Measurements from ENCODE around the gene SRP9.
A peak's percentile ranks its signal among the peaks of the same experiment; 100 is the strongest.
"Not testable (repeated sequence)": the region's sequence is repeated elsewhere in the genome, so short reads cannot be mapped to it uniquely, and the experiment has no call there.

SRP9 gene

GRCh38 chr1:225809842-225810578, 32.4 kb downstream of the SRP9 start, which contains the start of gene EPHX1:
Gene EPHX1, plus strand, starts transcription at chr1:225810124. Its CDS starts 18,606 bp downstream, at chr1:225828730.
- DNase-seq, result peak; percentile 91
- Histone ChIP-seq H3K9ac (ENCODE audit: low read length) (peak within 1 kb of the TSS; percentile 90), H4K8ac (ENCODE audit: low read length) (no peak within 1 kb of the TSS), H3K9me3 (ENCODE audit: control insufficient read depth, low read length) (no peaks in the 10 kb centered on the region), H3K79me1 (replicated peaks; ENCODE audit: low read length, poor library complexity, severe bottlenecking) (peaks cover 16% of the 10 kb centered on the region), H3K27me3 (ENCODE audit: control insufficient read depth in 1 of 2, insufficient read depth in 1 of 2, low read length in 2 of 2) (no peaks in the 10 kb centered on the region), H2BK12ac (ENCODE audit: low read length in 2 of 2) (peak within 1 kb of the TSS in 1 of 2 experiments; percentile 79), H3K23ac (ENCODE audit: low read length in 2 of 2) (peak within 1 kb of the TSS in 1 of 2 experiments; percentile 86), H2BK5ac (ENCODE audit: low read depth, low read length, poor library complexity, severe bottlenecking) (no peak within 1 kb of the TSS), H2BK120ac (ENCODE audit: low read depth, low read length) (no peak within 1 kb of the TSS), H3K4me1 (ENCODE audit: control insufficient read depth, insufficient read depth, low read depth, low read length) (peaks cover 19% of the 10 kb centered on the region), H2AK5ac (ENCODE audit: low read length, severe bottlenecking) (no peak within 1 kb of the TSS), H3K36me3 (ENCODE audit: control insufficient read depth in 1 of 2, insufficient read depth in 2 of 2, low read depth in 1 of 2, low read length in 2 of 2) (peaks cover 4 to 5% of the 10 kb centered on the region in 2 experiments), H2BK15ac (ENCODE audit: low read depth, poor library complexity, severe bottlenecking) (peak within 1 kb of the TSS; percentile 80), H3K14ac (ENCODE audit: low read length in 2 of 2) (peak within 1 kb of the TSS in 1 of 2 experiments; percentile 96), H3K4ac (ENCODE audit: low read depth in 1 of 2, low read length in 2 of 2) (peak within 1 kb of the TSS in 1 of 2 experiments; percentile 24), H3K4me2 (ENCODE audit: low read length, poor library complexity, severe bottlenecking) (peak within 1 kb of the TSS; percentile 77), H2AFZ (ENCODE audit: low read depth, low read length) (peak within 1 kb of the TSS; percentile 73), H3K18ac (ENCODE audit: low read depth in 1 of 2, low read length in 2 of 2) (peak within 1 kb of the TSS; percentile 69 to 92), H3K4me3 (ENCODE audit: insufficient read depth in 1 of 2, low read depth in 1 of 2, low read length in 2 of 2) (peak within 1 kb of the TSS; percentile 81 to 90), H4K91ac (ENCODE audit: low read length) (no peak within 1 kb of the TSS), H3K27ac (ENCODE audit: low read length, poor library complexity, severe bottlenecking) (no peak within 1 kb of the TSS)
- 1% methylated on average over 65 of the region's 80 CpGs for WGBS

GRCh38 chr1:225810579-225811538, 33.2 kb downstream of the SRP9 start:
- Histone ChIP-seq H3K4ac (ENCODE audit: low read depth in 1 of 2, low read length in 2 of 2) (peak overlapping the region in 1 of 2 experiments; percentile 24), H3K9ac (ENCODE audit: low read length) (peak overlapping the region; percentile 90), H3K79me1 (replicated peaks; ENCODE audit: low read length, poor library complexity, severe bottlenecking) (peaks cover 19% of the 10 kb centered on the region), H2BK120ac (ENCODE audit: low read depth, low read length) (peak overlapping the region; percentile 50), H3K4me1 (ENCODE audit: control insufficient read depth, insufficient read depth, low read depth, low read length) (peaks cover 21% of the 10 kb centered on the region), H2AK5ac (ENCODE audit: low read length, severe bottlenecking) (peak overlapping the region; percentile 20), H3K4me2 (ENCODE audit: low read length, poor library complexity, severe bottlenecking) (peak overlapping the region; percentile 77), H3K18ac (ENCODE audit: low read depth in 1 of 2, low read length in 2 of 2) (peak overlapping the region; percentile 69 to 92), H2AFZ (ENCODE audit: low read depth, low read length) (peak overlapping the region; percentile 5), H3K4me3 (ENCODE audit: insufficient read depth in 1 of 2, low read depth in 1 of 2, low read length in 2 of 2) (peak overlapping the region; percentile 81 to 90)
- not testable (repeated sequence) for H3K27me3 ChIP-seq (ENCODE audit: control insufficient read depth in 1 of 2, insufficient read depth in 1 of 2, low read length in 2 of 2); H2BK12ac ChIP-seq (ENCODE audit: low read length in 2 of 2); H2BK5ac ChIP-seq (ENCODE audit: low read depth, low read length, poor library complexity, severe bottlenecking); H2BK15ac ChIP-seq (ENCODE audit: low read depth, poor library complexity, severe bottlenecking); H3K36me3 ChIP-seq (ENCODE audit: control insufficient read depth in 1 of 2, insufficient read depth in 2 of 2, low read depth in 1 of 2, low read length in 2 of 2); H3K23ac ChIP-seq (ENCODE audit: low read length in 2 of 2); H4K91ac ChIP-seq (ENCODE audit: low read length); H3K27ac ChIP-seq (ENCODE audit: low read length, poor library complexity, severe bottlenecking); H3K14ac ChIP-seq (ENCODE audit: low read length in 2 of 2); H3K9me3 ChIP-seq (ENCODE audit: control insufficient read depth, low read length); H4K8ac ChIP-seq (ENCODE audit: low read length)
- 11% methylated on average over 24 of the region's 29 CpGs for WGBS
- DNase-seq, result peak; percentile 42

DNA sequence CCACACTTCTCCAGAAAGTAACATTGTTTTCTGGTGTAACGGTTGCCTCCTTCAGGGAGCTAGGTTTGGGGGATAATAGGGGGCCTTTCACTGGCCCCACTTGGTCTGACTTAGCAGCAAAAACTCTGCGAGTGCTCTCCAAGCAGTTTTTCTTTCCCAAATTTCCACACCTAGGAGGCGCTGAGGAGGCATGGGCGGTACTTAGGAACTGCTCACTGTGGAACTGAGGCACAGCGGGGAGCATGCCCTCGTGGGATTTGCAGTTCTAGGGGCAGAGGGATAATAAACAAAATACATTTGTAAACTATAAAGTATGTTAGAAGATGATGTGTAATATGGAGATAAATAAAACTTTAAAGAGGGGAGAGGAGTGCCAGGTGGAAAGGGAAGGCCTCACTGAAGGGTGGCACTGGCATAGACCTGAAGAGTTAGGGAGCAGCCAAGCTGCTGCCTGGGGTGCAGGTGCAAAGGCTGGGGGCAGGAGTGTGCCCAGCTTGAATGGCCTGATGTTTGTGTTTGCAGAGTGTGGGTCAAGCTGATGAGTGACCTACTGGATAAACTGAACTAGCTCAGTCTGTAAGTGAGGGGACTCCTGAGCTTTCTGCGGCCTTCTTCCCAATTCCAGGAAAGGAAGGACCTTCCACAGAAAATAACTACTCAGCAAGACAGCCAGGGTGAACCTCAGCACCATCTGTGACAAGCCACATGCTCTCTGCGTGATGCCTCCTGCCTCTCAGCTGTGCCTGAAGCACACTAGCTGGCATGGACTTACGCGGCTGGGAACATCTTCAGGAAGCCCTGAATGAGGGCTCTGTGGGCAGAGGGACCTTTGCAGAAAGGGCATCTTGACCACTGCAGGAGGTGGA, 34.2 kb downstream of the SRP9 start:
- H3K4me1 ChIP-seq (ENCODE audit: control insufficient read depth, insufficient read depth, low read depth, low read length), result peaks cover 24% of the 10 kb centered on the region
- H3K4me3 ChIP-seq (ENCODE audit: insufficient read depth in 1 of 2, low read depth in 1 of 2, low read length in 2 of 2), result peak overlapping the region in 1 of 2 experiments; percentile 90
- no peak overlapping the region for H3K27ac ChIP-seq (ENCODE audit: low read length, poor library complexity, severe bottlenecking)
- no peak overlapping the region for H2BK15ac ChIP-seq (ENCODE audit: low read depth, poor library complexity, severe bottlenecking)
- H2AFZ ChIP-seq (ENCODE audit: low read depth, low read length), result no peak overlapping the region
- H3K9ac ChIP-seq (ENCODE audit: low read length), result peak overlapping the region; percentile 90
- H2BK5ac ChIP-seq (ENCODE audit: low read depth, low read length, poor library complexity, severe bottlenecking), result no peak overlapping the region
- no peaks in the 10 kb centered on the region for H3K9me3 ChIP-seq (ENCODE audit: control insufficient read depth, low read length)
- H2BK120ac ChIP-seq (ENCODE audit: low read depth, low read length), result peak overlapping the region; percentile 50
- WGBS, result 65% methylated on average over 8 of the region's 10 CpGs
- no peak overlapping the region for H3K4ac ChIP-seq (ENCODE audit: low read depth in 1 of 2, low read length in 2 of 2)
- no peak overlapping the region for H3K14ac ChIP-seq (ENCODE audit: low read length in 2 of 2)
- no peak overlapping the region for H4K8ac ChIP-seq (ENCODE audit: low read length)
- no peaks in the 10 kb centered on the region for H3K27me3 ChIP-seq (ENCODE audit: control insufficient read depth in 1 of 2, insufficient read depth in 1 of 2, low read length in 2 of 2)
- H3K18ac ChIP-seq (ENCODE audit: low read depth in 1 of 2, low read length in 2 of 2), result peak overlapping the region in 1 of 2 experiments; percentile 72
- H3K23ac ChIP-seq (ENCODE audit: low read length in 2 of 2), result no peak overlapping the region
- peaks cover 4 to 9% of the 10 kb centered on the region in 2 experiments for H3K36me3 ChIP-seq (ENCODE audit: control insufficient read depth in 1 of 2, insufficient read depth in 2 of 2, low read depth in 1 of 2, low read length in 2 of 2)
- peak overlapping the region in 1 of 2 experiments; percentile 26 for H2BK12ac ChIP-seq (ENCODE audit: low read length in 2 of 2)
- no peak overlapping the region for H4K91ac ChIP-seq (ENCODE audit: low read length)
- H2AK5ac ChIP-seq (ENCODE audit: low read length, severe bottlenecking), result peak overlapping the region; percentile 40
- peak overlapping the region; percentile 77 for H3K4me2 ChIP-seq (ENCODE audit: low read length, poor library complexity, severe bottlenecking)
- peak; percentile 37 for DNase-seq
- peaks cover 21% of the 10 kb centered on the region for H3K79me1 ChIP-seq (replicated peaks; ENCODE audit: low read length, poor library complexity, severe bottlenecking)
